Spleen (tissue), 7 donors: ENCODE data around the gene ACTN2.

Experiments
- POLR2A ChIP-seq, 3 donors: fragments of 450-650 bp; IDR thresholded peaks; one replicate each; pipeline ENCODE4 v1.5.1; 2017; ENCODE audit warnings: antibody characterized with exemption in 3 of 3, mild to moderate bottlenecking in 1 of 3
- POLR2AphosphoS5 ChIP-seq, 3 donors: sonication (generic); formaldehyde crosslinking; IDR thresholded peaks; one replicate each; pipeline ENCODE4 v1.5.1; 2017; ENCODE audit warnings: antibody characterized with exemption in 3 of 3
- TF ChIP-seq, protein P1 (sequence below), 11 experiments: fragments of 200-600 bp in 7 of 11; fragments of 450-650 bp in 4 of 11; sonication (generic) in 4 of 11; IDR thresholded peaks in 8 of 11; conservative IDR thresholded peaks in 3 of 11; 1 replicate in 7 of 11; 2 replicates in 4 of 11; pipeline versions ENCODE4 v1.4.0 to v1.8.0; 2016 to 2021; ENCODE audit warnings: antibody characterized with exemption in 11 of 11, inconsistent platforms in 4 of 11, mild to moderate bottlenecking in 1 of 11
- donor health status: DM: no; HTN: no; CAD: no; lungs with moderate emphysema.
- donor health status: DM: no; HTN: no; CAD: no.
- donor health status: DM: no; HTN: no; CAD: no.

DNA sequence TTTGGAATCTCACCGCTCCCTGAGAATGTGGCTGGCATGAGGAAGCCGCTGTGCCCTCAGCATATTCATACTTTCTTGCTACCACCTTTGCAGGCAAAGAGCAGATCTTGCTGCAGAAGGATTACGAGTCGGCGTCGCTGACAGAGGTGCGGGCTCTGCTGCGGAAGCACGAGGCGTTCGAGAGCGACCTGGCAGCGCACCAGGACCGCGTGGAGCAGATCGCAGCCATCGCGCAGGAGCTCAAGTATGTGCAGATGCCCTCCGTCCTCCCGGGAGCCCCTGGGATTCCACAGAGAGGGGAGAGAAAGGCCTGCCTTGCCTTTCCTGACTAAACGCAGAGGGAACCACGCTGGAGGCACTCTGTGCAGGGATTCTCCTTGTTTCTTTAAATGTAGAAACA lies 58.2 kb downstream of the ACTN2 start:
- TF ChIP-seq, protein P1, sequence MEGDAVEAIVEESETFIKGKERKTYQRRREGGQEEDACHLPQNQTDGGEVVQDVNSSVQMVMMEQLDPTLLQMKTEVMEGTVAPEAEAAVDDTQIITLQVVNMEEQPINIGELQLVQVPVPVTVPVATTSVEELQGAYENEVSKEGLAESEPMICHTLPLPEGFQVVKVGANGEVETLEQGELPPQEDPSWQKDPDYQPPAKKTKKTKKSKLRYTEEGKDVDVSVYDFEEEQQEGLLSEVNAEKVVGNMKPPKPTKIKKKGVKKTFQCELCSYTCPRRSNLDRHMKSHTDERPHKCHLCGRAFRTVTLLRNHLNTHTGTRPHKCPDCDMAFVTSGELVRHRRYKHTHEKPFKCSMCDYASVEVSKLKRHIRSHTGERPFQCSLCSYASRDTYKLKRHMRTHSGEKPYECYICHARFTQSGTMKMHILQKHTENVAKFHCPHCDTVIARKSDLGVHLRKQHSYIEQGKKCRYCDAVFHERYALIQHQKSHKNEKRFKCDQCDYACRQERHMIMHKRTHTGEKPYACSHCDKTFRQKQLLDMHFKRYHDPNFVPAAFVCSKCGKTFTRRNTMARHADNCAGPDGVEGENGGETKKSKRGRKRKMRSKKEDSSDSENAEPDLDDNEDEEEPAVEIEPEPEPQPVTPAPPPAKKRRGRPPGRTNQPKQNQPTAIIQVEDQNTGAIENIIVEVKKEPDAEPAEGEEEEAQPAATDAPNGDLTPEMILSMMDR (IDR thresholded peaks at IDR 0.05 in 8 of 11, conservative IDR thresholded peaks at IDR 0.05 in 3 of 11) = no peak
- TF ChIP-seq POLR2A (IDR thresholded peaks at IDR 0.05) (no peak), POLR2AphosphoS5 (IDR thresholded peaks at IDR 0.05) (no peak)
